Measurements from ENCODE around the gene TP53.
"Not testable (repeated sequence)": the region's sequence is repeated elsewhere in the genome, so short reads cannot be mapped to it uniquely, and the experiment has no call there.

Gene TP53

GRCh38 chr17:7644775-7645174, 42.5 kb downstream of the TP53 start:
- TF ChIP-seq POLR2A (IDR thresholded peaks at IDR 0.05; ENCODE audit: low read length) (no peak), GATA1 (IDR thresholded peaks at IDR 0.05; ENCODE audit: low read depth, low read length) (no peak)
- DNase-seq: no peak

- TF ChIP-seq POLR2A (IDR thresholded peaks at IDR 0.05; ENCODE audit: low read length): peak; percentile 56
- DNase-seq: peak; percentile 36 to 47
These were observed 45.7 kb downstream of the TP53 start for GRCh38 chr17:7641635-7642034.

- no peak for DNase-seq
- TF ChIP-seq POLR2A (IDR thresholded peaks at IDR 0.05; ENCODE audit: low read length) (no peak), GATA1 (IDR thresholded peaks at IDR 0.05; ENCODE audit: low read depth, low read length) (no peak)
These were observed 46.5 kb downstream of the TP53 start for GRCh38 chr17:7640783-7641182.

GRCh38 chr17:7636163-7636562, 51.1 kb downstream of the TP53 start:
- TF ChIP-seq GATA1 (IDR thresholded peaks at IDR 0.05; ENCODE audit: low read depth, low read length) (no peak), POLR2A (IDR thresholded peaks at IDR 0.05; ENCODE audit: low read length) (no peak)
- no peak for DNase-seq

GRCh38 chr17:7634384-7634783, 52.9 kb downstream of the TP53 start:
- TF ChIP-seq GATA1 (IDR thresholded peaks at IDR 0.05; ENCODE audit: low read depth, low read length) (no peak), POLR2A (IDR thresholded peaks at IDR 0.05; ENCODE audit: low read length) (no peak)
- DNase-seq: peak; percentile 47 to 63

DNA sequence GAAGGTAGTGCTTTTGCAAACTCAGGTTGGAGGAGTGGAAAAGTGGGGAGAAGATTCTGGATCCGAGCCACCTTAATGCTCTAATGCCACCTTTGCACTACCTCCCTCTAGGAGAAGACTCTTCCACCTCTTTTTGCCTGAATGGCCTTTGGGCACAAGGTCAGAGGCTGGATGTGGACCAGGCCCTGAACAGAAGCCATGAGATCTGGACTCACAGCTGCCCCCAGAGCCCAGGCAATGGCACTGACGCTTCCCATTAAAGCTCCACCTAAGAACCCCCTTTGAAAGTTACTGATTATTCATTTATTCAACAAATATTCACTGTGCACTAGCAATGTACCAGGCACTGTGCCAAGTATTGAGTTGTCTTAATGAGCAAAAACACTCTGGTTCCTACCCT, 54.2 kb downstream of the TP53 start:
- DNase-seq: no peak
- TF ChIP-seq POLR2A (IDR thresholded peaks at IDR 0.05; ENCODE audit: low read length) (no peak), GATA1 (IDR thresholded peaks at IDR 0.05; ENCODE audit: low read depth, low read length) (no peak)

DNA sequence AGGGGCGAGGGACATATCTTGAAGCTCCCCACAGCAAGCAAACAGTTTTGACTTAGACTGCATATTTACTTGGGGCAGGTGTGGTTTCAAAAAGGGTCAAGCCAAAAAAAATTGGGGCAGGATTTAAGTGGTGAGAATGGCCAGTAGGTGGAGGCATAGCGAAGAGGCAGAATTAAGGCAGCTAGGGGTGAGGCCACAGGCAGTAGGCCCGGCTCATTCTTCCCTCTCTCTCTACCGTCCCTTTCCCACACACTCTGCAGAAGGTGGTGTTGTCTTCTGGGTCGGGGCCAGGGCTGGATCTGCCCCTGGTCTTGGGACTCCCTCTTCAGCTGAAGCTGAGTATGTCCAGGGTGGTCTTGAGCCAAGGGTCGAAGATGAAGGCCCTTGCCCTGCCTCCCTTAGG, 54.8 kb downstream of the TP53 start:
- DNase-seq: peak; percentile 80 to 86

DNA sequence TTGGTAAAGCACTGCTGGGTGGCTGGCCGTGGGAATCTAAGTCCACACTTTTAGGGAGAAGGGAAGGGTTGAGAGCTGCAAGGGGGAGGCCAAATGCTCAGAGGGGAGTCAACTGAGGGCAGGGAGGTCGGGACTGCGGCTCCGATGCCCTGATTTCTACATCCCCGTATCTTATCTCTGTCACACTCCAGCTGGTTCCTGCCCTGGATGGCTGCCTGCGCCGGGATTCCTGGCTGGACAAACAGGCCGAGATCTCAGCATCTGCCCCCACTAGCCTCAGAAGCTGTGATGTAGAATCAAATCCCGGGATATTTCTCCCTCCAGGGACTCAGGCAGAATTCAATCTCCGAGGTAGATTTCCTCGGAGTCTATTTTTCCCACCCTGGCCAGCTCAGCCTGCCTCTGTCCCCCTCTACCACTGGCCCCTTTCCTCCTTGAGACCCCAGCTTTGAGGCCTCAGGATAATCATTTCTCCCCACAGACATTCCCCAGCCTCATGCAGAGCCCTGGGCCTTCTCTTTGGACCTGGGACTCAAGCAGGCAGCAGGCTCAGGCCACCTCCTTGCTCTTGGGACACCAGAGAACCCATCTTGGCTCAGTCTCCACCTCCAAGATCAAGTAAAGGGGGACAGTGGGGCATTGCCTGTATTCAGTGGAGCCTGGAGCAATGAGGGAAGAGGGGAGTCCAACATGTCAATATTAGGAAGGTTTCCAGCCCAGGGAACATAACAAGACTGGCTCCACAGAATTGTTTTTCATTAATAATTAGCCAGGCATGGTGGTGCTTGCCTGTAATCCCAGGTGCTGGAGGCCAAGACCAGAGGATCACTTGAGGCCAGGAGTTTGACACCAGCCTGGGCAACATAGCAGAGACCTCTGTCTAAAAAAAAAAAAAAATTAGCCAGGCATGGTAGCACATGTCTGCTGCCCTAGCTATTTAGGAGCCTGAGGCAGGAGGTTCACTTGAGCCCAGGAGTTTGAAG, 55.6 kb downstream of the TP53 start:
- TF ChIP-seq GATA1 (IDR thresholded peaks at IDR 0.05; ENCODE audit: low read depth, low read length): no peak
- no peak for TF ChIP-seq POLR2A (IDR thresholded peaks at IDR 0.05; ENCODE audit: low read length)

More for the DNA sequence above, 54.8 kb downstream of the TP53 start:
- no peak for TF ChIP-seq POLR2A (IDR thresholded peaks at IDR 0.05; ENCODE audit: low read length)
- TF ChIP-seq GATA1 (IDR thresholded peaks at IDR 0.05; ENCODE audit: low read depth, low read length): no peak

GRCh38 chr17:7629939-7630571, 57.2 kb downstream of the TP53 start, which contains the start of gene SHBG:
SHBG (plus strand) TSS chr17:7630135; CDS start chr17:7630173, 38 bp downstream.
- DNase-seq: no peak
- TF ChIP-seq GATA1 (IDR thresholded peaks at IDR 0.05; ENCODE audit: low read depth, low read length) (no peak), POLR2A (IDR thresholded peaks at IDR 0.05; ENCODE audit: low read length) (no peak)

More for the DNA sequence above, 55.6 kb downstream of the TP53 start:
- DNase-seq: no peak

- peak; percentile 89 to 91 for DNase-seq
- TF ChIP-seq POLR2A (IDR thresholded peaks at IDR 0.05; ENCODE audit: low read length) (peak; percentile 28), GATA1 (IDR thresholded peaks at IDR 0.05; ENCODE audit: low read depth, low read length) (no peak)
These were observed 59.8 kb downstream of the TP53 start, which contains the start of gene SAT2 for GRCh38 chr17:7627250-7628121. SAT2 (minus strand) TSS chr17:7627821; CDS start chr17:7627635, 186 bp downstream.

DNA sequence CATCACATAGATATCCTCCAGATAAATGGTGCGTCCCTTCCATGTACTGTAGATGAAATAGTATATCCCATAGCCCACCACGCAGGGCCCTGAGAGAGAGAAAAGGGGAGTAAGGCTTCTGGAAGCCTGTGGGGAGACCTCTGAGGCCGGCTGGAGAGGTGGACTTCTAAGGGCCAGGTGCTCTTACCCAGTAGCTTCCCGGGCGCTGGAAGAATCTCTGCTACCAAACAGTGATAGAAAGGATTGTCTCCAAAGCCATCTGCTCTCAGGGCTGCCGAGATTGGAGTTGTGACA, 60.4 kb downstream of the TP53 start:
- DNase-seq: peak in 1 of 2 experiments; percentile 50
- TF ChIP-seq GATA1 (IDR thresholded peaks at IDR 0.05; ENCODE audit: low read depth, low read length) (no peak), POLR2A (IDR thresholded peaks at IDR 0.05; ENCODE audit: low read length) (no peak)

GRCh38 chr17:7626307-7626706, 61.0 kb downstream of the TP53 start:
- no peak for TF ChIP-seq GATA1 (IDR thresholded peaks at IDR 0.05; ENCODE audit: low read depth, low read length)
- no peak for TF ChIP-seq POLR2A (IDR thresholded peaks at IDR 0.05; ENCODE audit: low read length)
- DNase-seq: no peak

- DNase-seq: not testable (repeated sequence)
These were observed 61.5 kb downstream of the TP53 start for GRCh38 chr17:7625749-7626148.

GRCh38 chr17:7623661-7624060, 63.6 kb downstream of the TP53 start:
- no peak for DNase-seq
- TF ChIP-seq POLR2A (IDR thresholded peaks at IDR 0.05; ENCODE audit: low read length): no peak
- TF ChIP-seq GATA1 (IDR thresholded peaks at IDR 0.05; ENCODE audit: low read depth, low read length): no peak
